DMS 273 treated with DMSO at 0.1 percent for 48 hours (cell line): ENCODE results near the gene WTIP.
"Not testable (repeated sequence)": the region's sequence is repeated elsewhere in the genome, so short reads cannot be mapped to it uniquely, and the experiment has no call there.

ENCODE experiments used
- DNase-seq: peaks from one replicate; lab custom pipeline; 2025; lab: John Stamatoyannopoulos, UW

The WTIP gene

DNA sequence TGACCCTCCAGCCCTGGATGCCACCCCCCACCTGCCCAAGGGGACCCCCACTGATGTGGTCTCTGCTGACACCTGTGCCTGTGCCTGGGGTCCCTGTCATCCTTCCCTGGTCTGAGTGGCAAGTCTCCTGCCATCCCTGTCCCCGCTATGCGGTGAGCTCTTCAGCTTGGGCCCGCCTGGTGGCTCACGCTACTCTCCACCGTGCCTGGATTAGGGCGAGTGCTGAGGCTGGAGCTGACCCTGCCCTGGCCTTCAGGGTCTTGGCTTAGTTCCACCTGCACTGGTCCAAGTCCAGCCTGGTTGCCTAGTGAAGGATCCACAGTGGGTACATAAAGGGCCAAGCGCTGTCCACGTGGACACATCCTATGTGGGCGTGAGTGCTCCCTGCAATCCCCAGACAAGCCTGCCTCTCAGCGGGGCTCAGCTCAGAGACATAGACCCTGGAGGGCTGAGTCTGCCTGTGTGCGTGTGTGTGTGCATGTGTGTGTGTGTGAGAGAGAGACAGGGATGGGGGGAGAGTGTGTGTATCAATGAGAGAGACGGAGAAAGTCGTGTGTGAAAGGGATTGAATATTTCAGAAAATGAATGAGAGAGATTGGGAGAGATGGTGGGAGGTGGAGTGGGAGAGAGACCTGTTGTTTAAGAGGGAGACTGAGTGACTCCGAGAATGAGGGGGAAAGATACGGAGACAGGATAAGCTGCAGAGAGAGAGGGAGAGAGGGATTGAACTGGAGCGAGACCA is 22.1 kb downstream of the WTIP start:
- no peak for DNase-seq

DNA sequence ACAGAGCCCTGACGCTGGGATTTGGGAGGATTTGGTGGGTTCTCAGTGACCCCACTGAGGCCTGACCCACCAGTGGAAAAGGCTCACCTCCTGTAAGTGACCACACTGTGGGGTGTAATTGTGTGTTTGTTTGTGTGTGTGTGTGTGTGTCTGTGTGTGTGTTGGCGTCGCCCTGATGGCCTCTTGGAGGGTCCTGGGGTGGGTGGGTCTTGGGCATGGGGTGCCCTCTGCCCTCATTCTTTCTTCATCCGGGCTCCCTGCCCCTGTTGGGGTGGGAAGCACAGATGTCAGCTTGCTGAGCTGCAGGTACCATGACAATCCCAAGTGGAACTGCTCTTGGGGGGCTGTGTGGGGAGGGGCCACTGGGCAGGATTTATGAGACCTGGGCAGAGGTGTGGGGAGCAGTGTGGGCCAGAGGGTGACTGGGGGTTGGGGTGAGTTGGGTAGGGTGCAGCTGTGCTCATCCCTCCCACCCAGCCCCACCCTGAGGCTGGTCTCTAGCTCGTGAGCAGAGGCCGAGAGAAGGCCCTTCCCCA is 22.8 kb downstream of the WTIP start:
- DNase-seq = no peak

DNA sequence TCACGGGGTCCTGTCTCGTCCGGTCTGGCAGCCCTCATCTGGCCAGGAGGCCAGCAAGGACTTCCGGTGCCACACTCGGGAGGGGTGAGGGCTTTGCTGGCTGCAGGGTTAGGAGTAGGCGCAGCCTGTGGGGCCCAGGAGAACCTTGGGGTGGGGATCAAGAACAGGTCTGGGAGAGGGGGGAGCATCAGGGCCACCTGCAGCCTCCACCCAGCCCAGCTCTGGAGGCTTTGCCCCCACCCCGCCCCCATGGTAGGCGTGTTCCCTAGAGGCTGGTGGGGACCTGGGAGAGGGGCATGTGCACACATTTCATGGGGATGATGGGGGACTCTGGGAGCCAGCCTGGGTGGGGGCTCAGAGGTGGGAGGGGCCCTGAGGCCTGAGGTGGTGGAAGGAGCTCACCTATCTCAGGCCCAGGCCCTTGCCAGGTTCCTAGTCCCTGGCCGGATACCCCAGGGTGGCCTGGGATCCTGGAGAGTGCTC is 23.3 kb downstream of the WTIP start:
- DNase-seq = no peak

DNA sequence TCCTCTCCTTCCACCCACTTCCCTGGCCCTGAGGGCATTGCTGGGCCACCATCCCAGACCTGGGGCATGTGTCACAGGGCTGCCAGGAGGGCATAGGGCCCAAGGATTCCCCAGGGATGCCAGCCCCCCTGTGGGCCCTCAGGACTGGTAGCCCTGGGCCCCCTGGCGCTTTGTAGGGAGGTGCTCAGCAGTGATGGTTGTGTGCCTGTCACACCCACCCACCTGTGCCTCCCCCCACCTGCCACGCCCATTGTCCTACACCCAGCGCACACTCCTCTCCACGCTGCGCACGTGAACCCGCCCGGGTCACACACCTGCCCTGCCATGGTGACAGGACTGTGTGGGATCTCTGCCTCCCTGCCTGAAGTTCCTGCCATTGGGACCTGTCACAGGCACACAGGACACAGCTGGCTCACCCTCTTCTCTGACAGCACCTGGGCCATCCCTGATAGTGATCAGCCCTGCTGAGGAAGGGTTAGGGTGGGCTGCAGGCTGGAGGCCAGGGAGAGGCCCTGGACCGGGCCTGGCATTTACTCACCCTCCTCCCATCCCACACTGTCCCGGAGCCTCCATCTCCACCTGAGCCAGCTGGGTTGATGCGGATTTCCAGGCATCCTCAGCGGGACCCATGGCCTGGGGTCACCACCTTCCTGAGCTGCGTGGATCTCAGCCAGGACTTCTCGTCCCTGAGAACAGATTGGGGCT is 23.9 kb downstream of the WTIP start:
- DNase-seq = no peak

DNA sequence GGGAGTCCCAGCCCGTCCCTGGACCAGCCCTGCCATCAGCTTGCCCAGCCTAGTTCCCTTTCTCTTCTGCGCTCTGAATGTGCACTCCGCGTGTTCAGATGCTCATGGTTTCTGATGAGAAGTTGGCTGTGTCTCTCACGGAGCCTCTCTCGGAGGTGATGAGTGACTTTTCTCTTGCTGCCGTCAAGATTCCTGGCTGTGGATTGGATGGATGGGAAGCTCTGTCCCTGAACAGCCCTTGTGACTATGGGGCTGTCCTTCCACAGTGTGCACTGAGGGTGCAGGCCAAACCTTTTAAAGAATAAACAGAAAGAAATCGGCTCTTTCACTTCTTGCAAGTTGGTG is 24.4 kb downstream of the WTIP start:
- no peak for DNase-seq

DNA sequence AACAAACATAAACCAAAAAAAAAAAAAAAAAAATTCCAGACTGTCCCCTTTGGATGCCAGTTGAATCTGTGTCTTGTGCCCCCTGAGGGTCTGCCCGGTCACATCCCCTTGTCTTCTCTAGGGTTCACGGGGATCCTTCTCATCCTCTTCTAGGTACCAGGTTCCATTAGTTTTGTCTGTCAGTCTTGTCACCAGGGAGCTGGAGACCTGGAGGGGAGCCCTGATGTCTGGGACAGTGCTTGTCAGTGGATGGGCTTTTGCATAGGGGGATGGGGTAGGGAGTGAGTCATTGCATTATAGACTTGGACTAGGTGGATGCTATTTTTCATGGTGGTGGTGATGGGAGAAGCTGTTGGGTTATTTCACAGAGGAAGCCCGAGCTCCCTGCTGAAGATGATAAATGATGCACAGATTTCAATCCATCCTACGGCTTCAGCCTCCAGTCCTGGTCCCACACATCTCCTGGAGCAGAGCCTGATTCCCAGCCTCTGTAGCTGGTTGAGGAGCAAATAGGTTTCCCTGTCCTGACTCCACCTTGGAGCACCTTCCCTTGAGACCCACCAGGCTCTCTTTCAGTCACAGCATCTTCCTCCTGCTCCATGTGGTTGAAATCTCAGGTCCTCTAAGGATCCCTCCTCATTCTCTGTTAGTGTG is 26.0 kb downstream of the WTIP start:
- DNase-seq = no peak

DNA sequence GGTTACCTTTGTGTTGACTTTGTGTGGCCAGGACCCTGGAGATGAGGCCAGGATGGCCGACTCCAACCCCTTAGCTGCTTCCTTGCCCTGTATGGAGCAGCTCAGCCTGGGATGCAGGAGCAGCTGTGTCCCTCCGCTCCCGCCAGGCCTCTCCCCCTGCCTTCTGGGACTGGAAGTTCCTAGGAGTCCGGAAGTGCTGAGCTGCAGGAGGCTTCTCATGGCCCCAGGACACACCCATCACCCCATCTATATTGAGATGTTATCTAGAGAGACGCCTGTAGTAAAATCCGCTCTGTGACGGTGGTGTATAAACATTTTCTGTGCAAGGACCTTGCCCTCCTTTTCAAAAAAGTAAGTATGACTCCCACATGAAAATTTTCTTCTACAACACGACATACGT is 27.0 kb downstream of the WTIP start:
- no peak for DNase-seq

DNA sequence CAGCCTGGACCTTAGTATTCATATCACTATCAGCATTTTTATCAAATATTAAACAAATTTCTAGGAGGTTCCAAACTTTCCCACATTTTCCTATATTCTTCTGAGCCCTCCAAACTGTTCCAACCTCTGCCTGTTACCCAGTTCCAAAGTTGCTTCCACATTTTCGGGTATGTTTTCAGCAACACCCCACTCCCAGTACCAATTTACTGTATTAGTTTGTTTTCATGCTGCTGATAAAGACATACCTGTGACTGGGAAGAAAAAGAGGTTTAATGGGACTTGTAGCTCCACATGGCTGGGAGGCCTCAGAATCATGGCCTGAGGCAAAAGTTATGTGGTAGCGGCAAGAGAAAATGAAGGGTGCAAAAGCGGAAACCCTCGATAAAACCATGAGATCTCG is 29.3 kb downstream of the WTIP start:
- not testable (repeated sequence) for DNase-seq

DNA sequence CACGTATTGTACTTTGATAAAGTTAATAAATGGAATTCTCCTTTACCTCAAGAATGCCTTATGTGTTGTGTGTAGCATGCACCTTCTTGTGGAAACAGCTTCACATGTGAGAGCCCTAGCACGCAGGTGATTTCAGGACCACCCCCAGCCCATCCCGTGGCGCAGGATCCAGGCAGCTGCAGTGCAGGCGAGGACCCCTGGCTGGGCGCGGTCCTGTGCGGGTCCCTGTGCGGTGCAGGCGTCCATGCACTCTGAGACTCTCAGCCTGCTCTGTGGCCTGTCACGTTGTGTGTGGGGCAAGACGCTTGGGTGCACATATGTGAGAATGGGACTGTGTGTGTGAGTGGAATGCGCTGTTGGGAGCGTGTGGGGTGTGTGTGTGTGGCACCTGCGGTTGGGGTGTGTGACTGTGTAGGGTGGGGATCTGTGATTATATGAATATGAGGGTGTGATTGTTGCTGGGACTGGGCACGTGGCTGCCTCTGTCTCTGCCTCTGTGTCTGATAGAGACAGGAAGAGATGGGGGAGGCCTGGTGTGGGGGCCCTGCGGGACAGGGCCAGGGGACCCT is 30.8 kb downstream of the WTIP start:
- no peak for DNase-seq

DNA sequence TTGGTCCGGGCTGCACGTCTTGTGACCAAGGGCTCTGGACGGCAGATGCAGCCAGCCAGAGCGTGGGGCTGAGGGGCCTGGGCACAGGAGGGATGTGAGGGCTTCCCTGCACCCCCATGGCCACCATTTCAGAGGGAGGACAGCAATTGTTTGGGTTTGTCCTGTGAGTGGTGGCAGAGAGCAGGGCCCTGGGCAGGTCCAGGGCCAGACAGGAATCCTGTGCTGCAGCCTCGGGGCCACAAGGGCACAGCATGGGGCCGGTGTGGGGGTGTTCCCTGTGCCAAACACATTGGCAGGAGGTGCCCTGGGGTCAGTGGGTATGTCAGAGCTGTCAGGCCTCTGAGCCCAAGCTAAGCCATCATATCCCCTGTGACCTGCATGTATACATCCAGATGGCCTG is 32.2 kb downstream of the WTIP start:
- no peak for DNase-seq

DNA sequence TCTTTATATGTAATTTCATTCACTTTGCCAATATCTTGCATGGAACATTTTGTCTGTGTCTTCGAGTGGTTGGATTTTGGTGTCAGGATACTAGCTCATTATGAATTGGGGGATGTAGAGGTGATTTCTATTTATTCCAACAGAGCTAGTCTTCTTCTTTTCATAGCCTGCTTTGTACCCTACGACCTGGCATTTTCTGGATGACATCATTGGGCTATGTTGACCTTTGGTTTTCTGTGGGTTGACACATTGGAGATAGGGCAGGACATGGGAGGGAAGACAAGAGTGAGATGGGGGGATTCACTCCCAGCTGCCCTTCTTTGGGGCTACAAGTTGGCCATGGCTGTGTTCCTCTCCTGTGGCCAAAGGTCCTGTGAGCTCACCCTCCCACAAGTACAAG is 38.0 kb downstream of the WTIP start:
- no peak for DNase-seq

DNA sequence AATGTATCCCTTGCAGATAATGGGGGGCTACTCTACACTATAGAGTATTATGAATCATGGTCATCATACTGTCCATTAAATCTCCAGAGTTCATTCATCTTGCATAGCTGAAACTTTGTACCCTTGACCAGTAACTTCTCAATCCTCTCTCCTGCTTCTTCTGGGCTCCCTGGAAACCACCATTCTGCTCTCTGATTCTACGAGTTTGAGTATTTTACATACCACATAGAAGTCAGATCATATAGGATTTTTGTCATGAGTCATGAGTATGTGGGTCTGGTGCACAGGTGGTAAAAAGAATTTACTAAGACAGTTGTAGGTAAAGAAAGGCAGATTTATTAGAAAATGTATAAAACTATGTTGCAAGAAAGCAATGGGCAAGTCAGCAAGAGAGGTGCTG is 41.9 kb downstream of the WTIP start:
- DNase-seq = no peak

DNA sequence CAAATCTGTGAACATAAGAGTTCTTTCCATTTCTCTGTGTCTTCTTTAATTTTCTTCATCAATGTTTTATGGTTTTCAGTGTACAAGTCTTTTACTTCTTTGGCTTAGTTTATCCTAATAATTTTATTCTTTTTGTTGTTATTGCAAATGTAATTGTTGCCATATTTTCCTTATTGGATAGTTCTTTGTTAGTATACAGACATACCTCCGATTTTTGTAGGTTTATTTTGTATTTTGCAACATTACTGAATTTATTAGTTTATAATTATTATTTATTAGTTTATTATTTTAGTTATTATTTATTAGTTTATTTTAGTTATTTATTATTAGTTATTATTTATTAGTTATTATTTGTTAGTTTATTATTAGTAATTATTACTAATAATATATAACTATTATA is 43.4 kb downstream of the WTIP start:
- no peak for DNase-seq

DNA sequence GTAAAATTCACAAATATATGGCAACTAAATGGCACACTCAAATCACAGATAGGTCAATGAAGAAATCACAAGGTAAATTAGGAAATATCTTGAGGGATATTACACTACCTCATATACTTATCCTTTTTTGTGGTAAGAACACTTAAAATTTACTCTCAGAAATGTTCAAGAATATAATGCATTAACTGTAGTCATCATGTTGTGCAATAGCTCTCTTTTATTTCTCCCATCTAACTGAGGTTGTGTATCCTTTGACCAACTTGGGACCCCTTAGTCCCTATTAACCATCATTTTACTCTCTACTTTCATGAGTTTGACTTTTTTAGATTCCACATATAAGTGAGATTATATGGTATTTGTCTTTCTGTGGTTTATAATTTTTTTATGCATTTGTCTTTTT is 52.6 kb downstream of the WTIP start:
- DNase-seq = no peak

DNA sequence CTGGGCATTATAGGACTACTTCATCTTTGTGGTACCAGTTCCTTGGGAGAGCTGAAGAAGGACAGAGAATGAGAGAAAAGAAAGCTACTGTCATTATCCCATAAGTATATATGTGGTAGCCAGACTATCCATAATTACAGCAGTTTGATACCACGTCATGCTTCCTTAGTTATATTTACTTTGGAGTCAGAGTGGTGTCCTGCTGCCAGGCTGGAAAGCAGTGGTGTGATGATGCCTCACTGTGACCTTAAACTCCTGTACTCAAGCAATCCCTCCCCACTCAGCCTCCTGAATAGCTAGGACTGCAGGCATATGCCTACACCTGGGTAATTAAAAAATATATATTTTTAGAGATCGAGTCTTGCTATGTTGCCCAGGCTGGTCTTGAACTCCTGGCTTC is 57.8 kb downstream of the WTIP start:
- no peak for DNase-seq

DNA sequence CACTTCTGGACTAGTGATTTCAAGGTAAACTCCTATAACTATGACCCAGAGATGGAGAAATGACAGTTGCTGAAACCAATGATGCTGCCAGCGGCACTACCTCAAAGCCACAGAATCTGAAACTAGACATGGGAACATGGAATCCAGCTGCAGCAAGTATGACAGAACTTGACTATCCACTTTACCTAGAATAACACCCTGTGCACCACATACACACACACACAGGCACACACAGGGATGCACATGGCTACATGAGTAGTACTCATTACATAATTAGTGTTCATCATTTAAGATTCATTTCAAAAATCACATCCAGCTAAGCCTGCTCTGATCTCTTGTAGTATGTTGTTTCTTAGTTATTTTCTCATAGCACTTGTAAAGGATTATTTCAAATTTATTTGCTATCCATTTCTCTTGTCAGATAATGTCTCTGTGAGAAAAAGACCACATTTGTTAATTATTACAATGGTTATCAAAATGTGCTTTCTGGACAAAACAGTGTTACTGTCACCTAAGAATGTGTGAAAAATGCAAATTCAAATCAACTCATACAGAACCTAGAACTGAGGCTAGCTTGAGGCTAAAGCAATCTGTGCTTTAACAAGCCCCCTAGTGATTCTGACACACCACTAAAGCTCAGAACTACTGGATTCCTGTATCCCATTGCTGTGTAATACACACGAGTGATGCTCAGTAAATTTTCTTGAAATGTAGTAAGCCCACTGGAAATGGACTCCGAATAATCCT is 59.4 kb downstream of the WTIP start:
- DNase-seq = no peak

DNA sequence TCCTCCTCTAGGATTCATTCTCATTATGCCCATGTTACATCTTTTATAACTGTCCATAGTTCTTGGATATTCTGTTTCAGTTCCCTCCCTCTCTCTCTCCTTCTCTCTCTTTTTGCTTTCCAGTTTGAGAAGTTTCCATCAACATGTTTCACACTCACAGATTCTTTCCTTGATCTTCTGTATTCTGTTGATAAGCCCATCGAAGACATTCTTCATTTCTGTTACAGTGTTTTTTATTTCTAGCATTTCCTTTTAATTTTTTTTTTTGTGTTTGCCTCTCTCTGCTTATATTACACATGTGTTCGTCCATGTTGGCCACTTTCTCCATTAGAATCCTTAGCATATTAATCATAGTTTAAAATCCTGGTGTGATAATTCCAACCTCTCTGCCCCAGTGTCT is 68.3 kb downstream of the WTIP start:
- no peak for DNase-seq

DNA sequence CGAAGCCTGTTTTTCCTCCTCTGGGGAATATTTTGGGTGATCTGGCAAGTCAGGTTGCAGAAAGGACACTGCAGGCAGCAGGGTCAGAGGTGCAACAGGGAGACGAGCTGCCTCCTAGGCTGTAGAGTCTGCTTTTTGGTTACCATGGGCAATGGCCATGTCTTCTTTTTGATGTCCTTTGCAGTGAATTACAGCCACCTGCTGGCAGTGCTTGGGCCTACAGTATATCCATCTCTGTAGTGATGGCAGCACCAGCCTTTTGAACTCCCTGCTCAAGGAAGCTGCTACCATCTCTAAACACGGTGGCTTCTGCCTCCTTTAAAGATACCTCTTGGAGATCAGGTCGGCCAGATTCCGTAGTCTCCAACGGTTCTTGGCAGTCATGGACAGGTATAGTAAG is 73.9 kb downstream of the WTIP start:
- no peak for DNase-seq

DNA sequence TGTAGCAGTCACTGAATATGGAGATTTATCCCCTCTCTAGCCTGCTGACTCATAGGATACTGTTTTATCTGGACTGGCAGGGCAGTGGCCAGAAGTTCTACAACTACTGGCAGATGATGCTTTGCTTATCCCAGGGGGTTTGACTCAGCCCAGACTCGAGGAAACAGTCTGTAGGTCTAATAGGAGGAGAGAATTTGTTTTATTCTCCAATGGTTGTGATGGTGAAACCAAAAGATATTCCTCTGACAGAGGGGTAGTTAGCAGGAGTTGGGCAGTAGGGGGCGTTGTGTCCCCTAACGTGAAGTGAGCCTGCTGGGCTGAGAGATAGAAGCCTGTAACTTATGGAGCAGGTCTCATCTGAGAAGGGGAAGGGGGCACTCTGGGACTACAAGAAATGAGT is 74.9 kb downstream of the WTIP start:
- no peak for DNase-seq

DNA sequence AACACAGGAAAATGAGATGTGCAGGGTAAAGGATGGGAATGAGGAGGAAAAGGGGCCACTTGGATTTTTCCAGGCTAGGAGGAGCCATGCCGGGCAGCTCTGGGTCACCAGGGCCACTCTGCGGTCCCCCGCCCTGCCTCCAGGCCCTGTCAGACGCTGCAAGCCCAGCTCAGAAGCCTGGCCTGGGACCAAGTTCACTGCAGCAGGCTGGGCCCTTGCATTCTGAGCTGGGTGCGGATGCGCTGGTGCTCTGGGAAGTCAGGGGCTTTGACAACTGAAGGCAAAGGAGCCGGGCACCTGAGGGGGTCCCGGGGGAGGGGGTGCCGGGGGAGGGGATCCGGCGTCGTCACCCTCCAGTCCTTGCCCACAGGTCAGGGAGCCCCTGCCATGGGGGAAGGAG is 77.5 kb downstream of the WTIP start:
- DNase-seq = no peak

DNA sequence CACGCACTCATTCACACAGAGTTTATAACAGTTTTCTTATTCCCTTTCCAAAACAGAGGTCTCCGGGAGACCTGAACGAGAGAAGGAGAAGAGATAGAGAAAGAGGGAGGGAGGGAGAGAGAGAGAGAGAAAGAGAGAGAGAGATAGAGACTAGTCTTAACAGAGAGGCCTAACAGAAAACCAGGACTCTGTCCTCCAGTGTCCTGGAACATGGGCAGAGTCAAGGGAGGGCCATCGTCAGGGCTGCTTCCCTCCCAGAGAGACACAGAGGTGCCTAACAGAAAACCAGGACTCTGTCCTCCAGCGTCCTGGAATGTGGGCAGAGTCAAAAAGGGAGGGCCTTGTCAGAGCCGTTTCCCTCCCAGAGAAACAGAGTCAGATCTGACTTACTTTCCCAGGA is 78.7 kb downstream of the WTIP start:
- no peak for DNase-seq
